ENCODE results near the gene OR2A25.
"Not testable (repeated sequence)": the region's sequence is repeated elsewhere in the genome, so short reads cannot be mapped to it uniquely, and the experiment has no call there.

Gene OR2A25, protein sequence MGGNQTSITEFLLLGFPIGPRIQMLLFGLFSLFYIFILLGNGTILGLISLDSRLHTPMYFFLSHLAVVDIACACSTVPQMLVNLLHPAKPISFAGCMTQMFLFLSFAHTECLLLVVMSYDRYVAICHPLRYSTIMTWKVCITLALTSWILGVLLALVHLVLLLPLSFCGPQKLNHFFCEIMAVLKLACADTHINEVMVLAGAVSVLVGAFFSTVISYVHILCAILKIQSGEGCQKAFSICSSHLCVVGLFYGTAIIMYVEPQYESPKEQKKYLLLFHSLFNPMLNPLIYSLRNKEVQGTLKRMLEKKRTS

DNA sequence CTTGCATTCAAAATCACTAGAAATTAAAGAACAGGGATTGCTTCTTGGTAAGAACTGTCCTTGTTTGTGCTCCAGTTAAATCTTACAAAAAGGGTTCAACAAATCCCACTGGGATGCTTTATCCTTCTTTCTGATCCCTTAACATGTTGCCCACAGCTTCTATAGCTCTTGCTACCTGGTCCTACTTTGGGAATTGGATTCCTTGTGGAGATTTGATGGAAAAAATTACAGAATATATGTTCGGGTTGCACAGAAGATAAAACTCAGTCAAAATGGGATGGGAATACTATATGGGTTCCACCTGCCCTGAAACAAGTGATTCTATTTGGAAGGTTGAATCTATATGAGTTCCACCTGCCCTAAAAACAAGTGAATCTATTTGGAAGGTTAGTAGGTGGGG is at the start of gene OR2A25:
TSS of gene OR2A25 (plus strand) at position 301 of the 400 bp plus-strand sequence. CDS start 4,409 bp downstream, outside the sequence.
- no peak for DNase-seq

DNA sequence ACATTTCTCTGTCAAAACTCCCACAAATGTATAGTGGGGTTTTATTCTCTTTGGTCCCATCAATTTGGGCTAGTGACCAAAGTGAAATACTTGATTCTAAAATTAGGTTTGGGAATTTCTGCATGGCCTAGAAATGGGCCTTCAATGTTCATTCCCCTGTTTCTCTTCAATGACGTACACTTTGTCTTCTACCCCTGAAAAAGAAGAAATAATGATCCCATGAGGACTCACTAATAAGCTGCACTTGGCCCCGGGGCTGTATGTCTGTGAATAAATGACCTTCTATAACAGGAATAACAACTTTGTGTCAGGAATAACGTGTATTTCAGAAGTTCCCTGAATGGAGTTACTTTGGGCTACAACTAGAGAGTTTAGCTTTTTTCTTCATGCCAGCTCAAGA is 49.3 kb upstream of the OR2A25 start:
- no peak for DNase-seq

DNA sequence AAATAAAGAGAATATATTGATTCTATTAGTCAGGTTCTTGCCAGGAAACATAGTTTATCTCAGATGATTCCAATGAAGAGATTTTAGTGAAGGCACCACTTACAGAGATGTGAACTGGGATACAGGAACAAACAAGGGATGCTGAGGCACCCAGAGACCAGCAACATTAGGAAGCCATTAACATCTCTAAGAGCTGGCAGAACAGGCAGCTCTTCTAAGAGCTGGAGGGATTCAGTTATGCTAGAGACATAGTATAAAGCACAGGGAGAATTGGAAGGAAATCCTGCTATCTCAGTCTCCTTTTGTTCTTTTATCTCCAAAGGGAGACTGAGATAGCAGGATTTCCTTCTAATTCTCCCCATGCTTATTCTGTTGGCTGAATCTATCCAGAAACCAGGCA is 47.4 kb upstream of the OR2A25 start:
- no peak for DNase-seq

DNA sequence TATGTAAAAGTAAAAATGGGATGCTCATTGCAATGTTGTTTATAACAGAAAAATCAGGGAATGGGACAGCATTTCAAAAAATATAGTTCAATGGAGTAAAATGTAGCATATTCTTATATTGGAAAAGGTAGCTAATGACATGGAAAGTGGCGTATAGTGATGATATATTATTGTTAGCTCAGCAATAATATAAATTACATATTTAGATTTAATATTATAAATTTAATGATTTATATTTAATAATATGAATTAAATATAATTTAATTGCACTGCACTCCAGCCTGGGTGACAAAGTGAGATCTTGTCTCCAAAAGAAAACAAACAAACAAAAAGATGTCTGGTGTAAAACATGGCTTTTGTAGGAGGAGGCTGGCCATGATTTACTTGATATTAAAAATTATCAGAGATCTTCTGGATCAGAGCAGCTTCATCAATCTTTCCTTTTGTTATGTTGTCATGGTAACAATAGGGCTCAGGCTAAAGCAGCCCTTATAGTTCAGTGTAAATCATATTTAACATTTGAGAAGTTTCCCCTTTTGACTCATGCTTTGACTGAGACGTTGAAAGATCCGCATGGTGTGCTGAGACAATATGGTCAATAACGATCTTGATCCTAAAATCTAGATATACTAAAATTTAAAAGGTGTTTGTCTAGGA is 46.3 kb upstream of the OR2A25 start:
- no peak for DNase-seq

DNA sequence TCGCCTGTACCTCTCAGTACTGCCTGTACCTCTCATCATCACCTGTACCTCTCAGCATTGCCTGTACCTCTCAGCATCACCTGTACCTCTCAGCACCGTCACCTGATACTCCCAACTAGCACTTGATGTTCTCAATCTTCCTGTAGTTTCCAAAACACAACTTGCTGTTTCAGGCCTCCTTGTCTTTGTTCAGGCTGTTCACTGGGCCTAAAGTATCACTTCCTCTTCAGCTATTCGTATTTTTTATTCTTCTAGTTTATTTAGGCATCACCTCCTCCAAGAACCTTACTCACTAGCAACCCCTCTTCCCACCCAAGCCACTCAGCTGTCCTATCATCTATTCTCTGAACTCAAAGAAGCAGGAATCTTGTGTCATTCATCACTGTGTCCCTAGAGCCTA is 45.4 kb upstream of the OR2A25 start:
- no peak for DNase-seq

DNA sequence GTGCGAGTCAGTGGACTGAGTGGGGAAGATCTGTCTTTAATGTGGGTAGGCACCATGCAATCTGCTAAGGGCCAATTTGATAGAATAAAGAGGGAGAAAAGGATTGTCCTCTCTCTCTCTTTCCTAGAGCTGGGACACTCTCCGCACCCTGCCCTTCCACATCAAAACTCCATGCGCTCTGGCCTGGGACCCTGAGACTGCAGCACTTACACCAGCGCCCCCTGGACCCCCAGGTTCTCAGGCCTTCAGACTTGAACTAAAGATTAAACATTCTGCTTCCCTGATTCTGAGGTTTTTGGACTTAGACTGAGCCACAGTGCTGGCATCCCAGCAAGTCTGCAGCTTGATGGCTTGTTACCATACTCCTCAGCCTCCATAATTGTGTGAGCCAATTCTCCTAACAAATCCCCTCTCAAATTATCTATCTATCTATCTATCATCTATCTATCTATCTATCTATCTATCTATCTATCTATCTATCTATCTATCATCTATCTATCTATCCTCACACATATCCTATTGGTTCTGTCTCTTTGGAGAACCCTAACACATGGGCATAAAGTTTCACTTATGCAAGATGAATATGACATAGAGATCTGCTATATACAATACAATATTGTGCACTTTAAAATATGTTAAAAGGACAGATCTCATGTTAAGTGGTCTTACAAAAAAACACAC is 43.3 kb upstream of the OR2A25 start:
- DNase-seq = no peak

DNA sequence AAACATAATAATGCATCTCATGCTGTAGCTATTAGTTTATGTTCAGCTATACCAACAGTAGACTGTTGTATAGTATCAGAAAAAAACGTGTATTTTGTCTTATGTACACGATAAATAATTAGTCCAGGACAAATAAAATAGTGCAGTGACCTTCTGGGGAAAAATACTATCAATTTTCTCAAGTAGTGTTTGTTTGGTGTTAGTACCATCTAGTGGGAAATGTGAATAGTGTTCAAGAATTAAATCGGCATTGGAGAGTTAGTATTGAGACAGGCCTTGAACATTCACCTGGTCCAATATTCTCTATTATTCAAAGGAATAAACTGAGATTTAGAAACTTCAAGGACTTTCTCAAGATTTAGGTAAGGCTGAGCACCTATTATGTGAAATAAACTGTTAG is 42.5 kb upstream of the OR2A25 start:
- no peak for DNase-seq

DNA sequence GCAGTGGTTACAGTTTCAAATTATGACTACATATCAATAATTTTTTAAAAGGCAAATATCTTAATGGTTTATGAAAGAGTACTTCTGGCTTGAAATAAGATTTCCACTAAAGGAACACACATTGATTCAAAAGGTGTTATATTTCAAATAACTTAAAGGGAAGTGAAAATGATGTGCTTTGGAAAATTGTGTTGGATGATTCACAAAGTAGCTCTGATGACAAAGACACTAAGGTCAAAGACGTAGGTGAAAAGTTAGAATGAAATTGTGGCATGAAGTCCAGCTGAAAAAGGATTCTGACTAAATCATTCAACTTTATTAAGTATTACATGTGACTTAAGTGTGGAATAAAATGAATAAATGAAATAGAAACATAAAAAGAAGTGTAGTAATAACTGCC is 41.6 kb upstream of the OR2A25 start:
- no peak for DNase-seq

DNA sequence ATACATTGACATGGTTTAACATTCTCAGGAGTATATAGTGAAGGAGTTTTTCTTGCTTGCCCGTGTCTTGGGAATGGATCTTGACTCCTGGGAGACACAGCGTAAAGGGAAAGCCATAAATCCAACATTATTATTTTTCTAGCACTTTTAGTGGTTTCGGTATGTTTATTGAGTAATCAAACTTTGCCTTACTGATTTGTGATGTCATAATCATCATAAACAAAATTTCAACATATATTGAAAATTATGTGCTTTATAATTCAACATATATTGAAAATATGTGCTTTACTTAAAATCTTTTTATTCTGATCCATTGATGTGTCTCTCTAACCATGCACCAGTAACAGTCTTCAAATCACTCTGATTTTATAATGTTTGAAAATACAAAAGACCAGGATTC is 41.1 kb upstream of the OR2A25 start:
- DNase-seq = no peak

DNA sequence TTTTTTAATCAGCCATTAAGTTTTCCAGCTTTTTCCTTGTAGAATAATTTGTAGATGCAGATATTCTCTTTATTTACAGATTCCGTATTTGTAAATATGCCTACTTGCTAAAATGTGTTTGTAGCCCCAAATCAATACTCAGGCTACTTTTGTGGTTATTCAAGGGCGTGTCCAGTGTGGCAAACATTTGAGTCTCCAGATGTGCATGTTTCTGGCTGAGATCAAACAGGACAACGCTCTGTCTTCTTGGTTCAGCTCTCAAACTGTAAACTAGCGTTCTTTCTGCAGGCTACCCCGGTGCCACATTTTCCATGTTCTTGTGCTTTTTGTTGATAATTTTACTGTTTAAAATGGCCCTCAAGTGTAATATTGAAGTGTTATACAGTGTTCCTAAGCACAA is 37.1 kb upstream of the OR2A25 start:
- DNase-seq = no peak

DNA sequence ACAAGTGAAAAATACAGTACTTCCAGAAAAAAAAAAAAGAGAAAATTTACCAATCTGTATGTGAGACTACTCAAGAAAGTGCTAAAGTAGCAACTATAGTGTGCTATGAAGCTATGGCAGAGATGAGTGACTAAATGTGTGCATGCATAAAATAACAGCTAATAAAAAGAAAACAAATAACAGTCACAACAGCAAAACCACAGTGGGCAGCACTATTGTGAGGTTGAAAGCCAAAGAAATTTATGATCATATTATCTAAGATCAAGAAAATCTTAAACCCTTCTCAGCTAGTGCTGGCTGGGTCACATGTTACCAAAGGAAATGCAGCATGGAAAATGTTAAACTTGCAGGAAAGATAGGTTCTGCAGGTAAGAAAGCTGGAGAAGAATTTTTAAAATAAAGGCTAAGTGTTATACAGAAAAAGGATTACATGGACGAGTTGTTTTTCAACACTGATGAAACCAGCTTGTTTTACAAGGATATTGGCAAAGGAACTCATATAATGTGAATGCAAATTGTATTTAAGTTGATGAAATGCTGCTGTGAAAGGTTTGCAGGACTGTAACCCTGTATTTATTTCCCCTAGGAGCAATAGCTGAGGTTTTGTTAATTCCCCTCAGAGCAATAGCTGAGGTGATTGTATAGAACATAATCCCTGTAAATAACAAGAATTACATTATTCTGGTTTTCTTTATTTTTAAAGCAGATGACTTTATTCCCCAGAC is 36.5 kb upstream of the OR2A25 start:
- no peak for DNase-seq

DNA sequence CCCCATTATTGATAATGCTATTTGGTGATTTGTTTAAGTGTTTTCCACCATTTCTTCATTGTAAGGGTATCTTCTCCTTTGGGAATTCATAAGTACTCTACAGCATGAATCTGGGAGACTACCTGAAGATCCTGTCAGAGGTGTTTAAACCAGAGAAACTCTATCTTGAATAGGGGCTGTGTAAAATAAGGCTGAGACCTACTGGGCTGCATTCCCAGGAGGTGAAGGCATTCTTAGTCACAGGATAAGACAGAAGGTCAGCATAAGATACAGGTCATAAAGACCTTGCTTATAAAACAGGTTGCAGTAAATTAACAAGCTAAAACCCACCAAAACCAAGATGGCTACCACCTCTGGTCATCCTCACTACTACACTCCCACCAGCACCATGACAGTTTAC is 34.2 kb upstream of the OR2A25 start:
- no peak for DNase-seq

DNA sequence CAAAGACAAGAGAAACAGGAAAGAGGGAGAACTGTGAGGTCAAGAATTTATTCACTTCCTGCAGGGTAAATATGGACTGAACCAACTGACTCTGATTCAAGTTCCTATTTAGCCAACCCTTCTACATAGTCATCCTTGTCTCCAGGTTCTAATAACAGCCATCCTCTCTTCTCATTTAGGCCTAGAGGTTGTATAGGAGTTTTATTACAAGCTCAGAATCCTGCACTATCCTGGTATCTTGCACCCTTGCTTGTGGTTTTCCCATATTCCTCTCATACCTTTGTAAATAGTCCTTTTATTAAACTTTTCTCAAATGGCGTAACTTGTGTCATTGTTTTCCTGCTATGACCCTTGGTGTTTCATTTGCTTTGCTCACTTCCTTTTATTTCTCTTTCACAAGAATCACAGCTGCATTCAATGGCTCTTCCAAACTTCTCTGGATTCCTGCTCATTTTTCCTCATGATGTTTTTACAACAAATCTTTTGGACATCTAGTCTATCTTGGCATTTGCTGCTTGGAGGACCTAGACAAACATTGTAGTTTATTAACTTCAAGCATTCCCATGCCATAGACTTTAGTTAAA is 33.2 kb upstream of the OR2A25 start:
- DNase-seq = no peak

DNA sequence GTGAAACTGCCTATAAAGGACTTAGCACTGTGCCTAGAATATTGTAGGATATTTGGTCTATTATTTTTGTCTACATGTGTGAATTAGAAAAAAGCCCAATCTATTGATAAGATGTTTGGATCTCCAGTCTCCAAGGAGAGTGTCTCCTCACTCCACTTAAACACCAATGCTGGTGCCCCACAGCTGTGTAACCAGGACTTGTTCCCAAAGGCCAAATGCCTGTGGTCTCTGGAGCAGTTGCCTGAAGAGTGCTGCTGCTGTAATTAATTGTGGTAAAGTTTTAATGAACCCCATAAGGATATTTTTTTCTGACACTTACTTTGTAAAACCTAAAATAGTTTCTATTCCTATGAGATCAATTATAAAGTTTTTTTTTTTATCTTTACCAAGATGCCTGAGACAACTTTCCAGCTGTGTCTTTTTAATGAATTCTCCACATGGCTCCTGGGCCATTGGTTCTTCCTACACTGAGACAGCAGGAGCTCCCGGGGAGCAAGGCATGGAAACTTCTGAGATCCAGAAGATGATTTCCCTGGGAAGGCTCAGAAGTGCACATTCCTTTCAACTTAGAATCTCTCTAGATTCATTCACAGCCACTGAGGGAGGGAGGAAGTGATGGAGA is 32.1 kb upstream of the OR2A25 start:
- DNase-seq = no peak

DNA sequence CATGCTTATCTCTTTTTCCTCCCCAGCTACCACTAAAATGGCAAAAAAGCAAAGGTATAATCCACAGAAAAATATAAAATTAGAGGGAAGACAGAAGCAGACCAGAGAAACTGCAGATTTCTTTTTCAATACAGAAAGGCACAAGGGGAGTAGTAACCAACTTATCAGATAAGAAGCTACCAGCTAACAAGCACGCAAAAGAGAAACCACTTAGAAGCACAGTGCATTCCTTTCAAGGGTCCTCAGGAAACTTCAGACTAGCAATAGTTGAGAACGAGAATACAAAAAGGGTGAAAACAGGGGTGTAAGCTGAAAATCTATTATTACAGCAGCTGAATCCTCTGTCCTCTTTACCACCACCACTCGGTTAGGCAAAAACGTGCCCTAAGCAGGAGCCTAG is 30.7 kb upstream of the OR2A25 start:
- no peak for DNase-seq

DNA sequence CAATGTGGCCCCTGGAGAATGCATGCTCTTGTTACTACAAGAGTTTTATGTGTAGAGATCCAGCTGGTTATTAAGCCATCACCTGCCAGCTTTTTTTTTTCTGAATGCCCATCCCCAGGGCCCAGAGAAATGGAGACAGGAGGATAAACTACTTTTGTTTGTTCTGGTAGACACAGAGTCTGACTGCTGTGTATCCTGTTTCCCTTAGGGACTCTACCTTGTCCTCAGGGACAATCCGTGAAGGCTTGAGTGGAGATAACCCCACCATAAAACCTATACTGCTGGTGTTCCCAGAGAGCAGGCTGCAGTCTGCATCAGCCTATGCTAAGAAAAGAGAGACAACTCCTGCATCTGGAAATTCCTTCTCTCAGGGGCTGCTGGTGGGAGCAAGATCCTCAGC is 21.0 kb upstream of the OR2A25 start, which contains the start of gene OR2A5:
TSS of gene OR2A5 (plus strand) at position 301 of the 400 bp plus-strand sequence. CDS start 1,454 bp downstream, outside the sequence.
- DNase-seq = no peak

DNA sequence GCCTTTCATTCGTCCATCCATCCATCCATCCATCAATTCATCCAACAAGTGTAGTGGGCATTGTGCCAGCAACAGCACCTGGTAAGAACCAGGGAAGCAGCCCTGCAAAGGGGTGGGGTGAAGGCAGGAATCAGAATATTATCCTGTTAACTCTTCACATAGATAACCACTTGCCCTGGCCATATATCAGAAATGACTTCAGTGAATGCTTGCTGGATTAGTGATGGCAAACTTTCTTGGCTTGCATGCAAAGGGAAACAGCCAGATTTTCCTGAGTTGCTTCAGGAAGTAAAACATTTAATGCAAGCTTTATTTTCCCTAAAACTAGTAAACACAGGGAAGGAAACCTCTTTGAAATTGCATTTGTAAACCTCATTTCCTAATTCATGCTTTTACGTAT is 20.1 kb upstream of the OR2A25 start:
- no peak for DNase-seq

DNA sequence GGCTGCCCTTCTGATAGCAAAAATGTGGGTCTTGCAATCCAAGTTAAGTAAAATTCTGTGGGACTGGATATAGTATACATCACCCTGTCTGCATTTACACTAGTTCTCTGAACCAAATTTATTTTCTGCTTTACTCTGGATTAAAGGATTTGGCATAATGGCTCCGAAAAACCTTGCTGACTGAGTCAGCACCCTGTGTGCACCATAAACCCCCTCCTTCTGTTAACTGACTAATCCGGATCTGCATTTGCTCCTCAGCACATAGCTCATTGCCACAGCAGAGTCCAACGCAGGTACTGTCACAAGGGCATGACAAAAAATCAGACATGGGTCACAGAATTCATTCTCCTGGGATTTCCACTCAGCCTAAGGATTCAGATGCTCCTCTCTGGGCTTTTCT is 19.5 kb upstream of the OR2A25 start:
- no peak for DNase-seq

DNA sequence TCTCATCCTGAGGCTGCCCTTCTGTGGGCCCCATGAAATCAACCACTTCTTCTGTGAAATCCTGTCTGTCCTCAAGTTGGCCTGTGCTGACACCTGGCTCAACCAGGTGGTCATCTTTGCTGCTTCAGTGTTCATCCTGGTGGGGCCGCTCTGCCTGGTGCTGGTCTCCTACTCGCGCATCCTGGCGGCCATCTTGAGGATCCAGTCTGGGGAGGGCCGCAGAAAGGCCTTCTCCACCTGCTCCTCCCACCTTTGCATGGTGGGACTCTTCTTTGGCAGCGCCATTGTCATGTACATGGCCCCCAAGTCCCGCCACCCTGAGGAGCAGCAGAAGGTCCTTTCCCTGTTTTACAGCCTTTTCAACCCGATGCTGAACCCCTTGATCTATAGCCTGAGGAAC is 18.7 kb upstream of the OR2A25 start:
- DNase-seq = not testable (repeated sequence)

DNA sequence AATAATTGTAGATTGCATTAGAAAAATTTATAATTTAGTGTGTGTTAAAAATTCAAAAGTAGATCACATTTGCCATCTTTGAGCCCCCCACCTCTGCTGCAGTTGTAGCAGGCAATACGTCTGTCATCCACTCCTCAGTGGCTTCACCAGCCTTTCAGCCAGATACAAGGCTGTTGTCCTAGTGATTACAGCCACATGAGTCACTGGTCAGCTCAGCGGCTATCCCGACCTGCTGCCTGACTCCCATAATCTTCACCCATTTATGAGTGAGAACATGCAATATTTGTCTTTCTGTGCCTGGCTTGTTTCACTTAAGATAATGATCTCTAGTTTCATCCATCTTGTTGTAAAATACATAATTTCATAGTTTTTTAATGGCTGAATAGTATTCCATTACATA is 11.7 kb upstream of the OR2A25 start:
- DNase-seq = no peak

DNA sequence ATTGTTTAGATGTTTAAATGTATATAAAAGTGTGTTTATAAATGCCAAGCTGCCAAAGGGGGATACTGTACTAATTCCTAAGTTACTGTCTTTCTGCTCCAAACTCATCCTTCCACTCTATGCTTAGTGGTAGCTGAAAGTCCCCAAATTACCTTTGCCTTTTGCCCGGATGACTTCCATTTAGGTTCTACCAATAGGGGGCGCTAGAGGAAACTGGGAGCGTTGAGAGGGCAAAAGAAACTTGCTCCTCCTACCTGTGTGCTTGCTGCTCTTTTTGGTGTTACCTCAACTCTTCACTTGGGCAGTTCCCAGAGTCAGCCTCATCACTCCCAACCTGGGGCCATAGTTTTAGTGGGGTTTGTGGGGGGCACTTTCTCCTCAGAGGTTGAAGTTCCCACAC is 5.9 kb upstream of the OR2A25 start:
- DNase-seq = no peak

DNA sequence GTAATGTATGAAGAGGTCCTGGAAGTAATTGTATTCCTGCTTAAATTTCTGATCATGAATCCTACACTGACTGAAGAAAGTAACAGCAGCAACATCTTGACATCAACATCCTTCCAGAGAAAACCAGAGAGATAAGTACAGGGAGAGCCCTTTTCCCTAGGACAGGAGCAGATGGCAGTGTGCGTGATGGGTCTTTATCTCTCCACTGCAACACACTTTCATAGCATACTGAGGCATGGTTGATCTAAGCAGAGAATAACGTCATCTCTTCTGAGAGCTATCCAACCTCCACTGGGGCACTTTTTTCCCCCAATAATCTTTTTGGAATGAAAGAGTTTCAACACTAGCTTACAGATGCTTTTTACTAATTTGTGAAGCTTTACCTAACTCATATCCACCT is 342 bp downstream of the OR2A25 start:
- no peak for DNase-seq

DNA sequence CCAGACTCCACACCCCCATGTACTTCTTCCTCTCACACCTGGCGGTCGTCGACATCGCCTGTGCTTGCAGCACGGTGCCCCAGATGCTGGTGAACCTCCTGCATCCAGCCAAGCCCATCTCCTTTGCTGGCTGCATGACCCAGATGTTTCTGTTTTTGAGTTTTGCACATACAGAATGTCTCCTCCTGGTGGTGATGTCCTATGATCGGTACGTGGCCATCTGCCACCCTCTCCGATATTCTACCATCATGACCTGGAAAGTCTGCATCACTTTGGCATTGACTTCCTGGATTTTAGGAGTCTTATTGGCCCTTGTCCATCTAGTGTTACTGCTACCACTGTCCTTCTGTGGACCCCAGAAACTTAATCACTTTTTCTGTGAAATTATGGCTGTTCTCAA is 4.8 kb downstream of the OR2A25 start:
- no peak for DNase-seq
